Fibroblast of lung (primary cell): Measurements from ENCODE around the gene E2F6. TPM values are rescaled to one million over a fixed set of nuclear protein-coding genes. Genes with fewer than 3 reads are reported as not detected.

Source experiments
- DNase-seq, 2 donors: peaks; one replicate each; pipeline versions ENCODE4 v3.0.0 to v3.0.0-alpha.2; 2010; ENCODE audit warnings: low read depth in 2 of 2
- H2AFZ ChIP-seq: 2 replicates; pipeline ENCODE4 v1.5.1; 2012; ENCODE audit warnings: low read length, control low read depth, inconsistent platforms
- H3K27ac ChIP-seq: 2 replicates; pipeline ENCODE4 v1.5.1; 2011; ENCODE audit warnings: low read length, control low read depth; ENCODE audit not compliant: insufficient read depth
- H3K27me3 ChIP-seq: 2 replicates; pipeline ENCODE4 v1.5.1; 2011; ENCODE audit warnings: mild to moderate bottlenecking, low read length; ENCODE audit not compliant: control insufficient read depth, insufficient read depth
- H3K36me3 ChIP-seq: 2 replicates; pipeline ENCODE4 v1.5.1; 2011; ENCODE audit warnings: low read length; ENCODE audit not compliant: control insufficient read depth, insufficient read depth
- H3K4me1 ChIP-seq: 2 replicates; pipeline ENCODE4 v1.5.1; 2011; ENCODE audit warnings: low read length; ENCODE audit not compliant: control insufficient read depth, insufficient read depth; ENCODE audit errors: extremely low read depth
- H3K4me2 ChIP-seq: 2 replicates; pipeline ENCODE4 v1.5.1; 2011; ENCODE audit warnings: low read length, control low read depth; ENCODE audit not compliant: insufficient read depth; ENCODE audit errors: extremely low read depth
- H3K4me3 ChIP-seq, 4 experiments: fragments of 200-600 bp in 1 of 4; sonication (generic) in 1 of 4; replicated peaks in 1 of 4; 2 replicates each; pipeline ENCODE4 v1.5.1; 2011 to 2016; ENCODE audit warnings: low read length in 4 of 4, low read depth in 3 of 4, mild to moderate bottlenecking in 3 of 4, control low read depth in 2 of 4, inconsistent platforms in 1 of 4, mixed read lengths in 1 of 4; ENCODE audit not compliant: insufficient read depth in 1 of 4; ENCODE audit errors: control extremely low read depth in 1 of 4
- H3K79me2 ChIP-seq: 2 replicates; pipeline ENCODE4 v1.5.1; 2012; ENCODE audit warnings: mild to moderate bottlenecking, low read length, inconsistent platforms; ENCODE audit not compliant: control insufficient read depth, insufficient read depth
- H3K9ac ChIP-seq: 2 replicates; pipeline ENCODE4 v1.5.1; 2011; ENCODE audit warnings: mild to moderate bottlenecking, low read length, control low read depth; ENCODE audit not compliant: insufficient read depth
- H3K9me3 ChIP-seq: 2 replicates; pipeline ENCODE4 v1.5.1; 2012; ENCODE audit warnings: low read depth, low read length; ENCODE audit not compliant: control insufficient read depth, insufficient read depth
- H4K20me1 ChIP-seq: 2 replicates; pipeline ENCODE4 v1.5.1; 2011; ENCODE audit warnings: low read length; ENCODE audit not compliant: control insufficient read depth, insufficient read depth; ENCODE audit errors: extremely low read depth
- EZH2 ChIP-seq: IDR thresholded peaks from 2 replicates; pipeline ENCODE4 v1.5.1; 2012; ENCODE audit warnings: low read length, control low read depth, mild to moderate bottlenecking; ENCODE audit errors: missing control alignments
- polyA plus RNA-seq, 2 donors: library from polyadenylated mRNA; depleted of rRNA in 1 of 2; stranded (reverse) in 1 of 2; unstranded in 1 of 2; fragments of >200 nt; gene quantifications; 2 replicates each; pipeline ENCODE4 v1.2.1, GENCODE V29; 2011 to 2012; ENCODE audit warnings: missing spikeins in 1 of 2
- total RNA-seq: library from RNA; depleted of rRNA; stranded (reverse); fragments of >200 nt; gene quantifications from 2 replicates; pipeline ENCODE4 v1.2.1, GENCODE V29; 2014
- TF ChIP-seq, protein P1 (sequence below), 2 donors: IDR thresholded peaks in 1 of 2; conservative IDR thresholded peaks in 1 of 2; 1 replicate in 1 of 2; 2 replicates in 1 of 2; pipeline ENCODE4 v1.5.1; 2011 to 2012; ENCODE audit warnings: low read length in 2 of 2, control low read depth in 1 of 2, inconsistent platforms in 1 of 2, low read depth in 1 of 2, mild to moderate bottlenecking in 1 of 2

E2F6 gene
- total and polyA plus RNA-seq, 2 donors (not counting 1 experiment from before 2014, with no cell fraction given) = 10.2 to 13.0 TPM

DNA sequence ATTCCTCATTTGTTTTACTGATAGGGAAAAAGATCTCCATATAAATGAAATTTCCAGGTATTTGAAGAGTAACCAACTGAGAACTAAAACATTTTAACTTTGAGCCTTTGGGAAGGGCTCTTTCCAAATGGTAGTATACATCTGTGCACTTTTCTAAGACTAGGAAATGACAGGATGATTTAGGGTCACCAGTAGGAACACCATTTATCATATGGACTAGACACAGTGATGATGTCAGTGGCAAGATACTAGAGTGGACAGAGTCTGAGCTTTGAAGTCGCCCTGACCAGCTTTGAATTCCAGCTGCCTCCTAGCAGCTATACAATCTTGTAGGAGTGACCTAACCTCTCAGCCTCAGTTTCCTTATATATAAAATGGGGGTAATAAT, 56.4 kb downstream of the E2F6 start:
- H3K4me3 ChIP-seq = no peak overlapping the region
- H3K4me1 ChIP-seq = peaks cover 20% of the 10 kb centered on the region
- no peaks in the 10 kb centered on the region for H3K9me3 ChIP-seq
- H4K20me1 ChIP-seq = no peaks in the 10 kb centered on the region
- no peak overlapping the region for H3K4me2 ChIP-seq
- H3K27me3 ChIP-seq = no peaks in the 10 kb centered on the region
- H2AFZ ChIP-seq = no peak overlapping the region
- H3K27ac ChIP-seq = no peak overlapping the region
- DNase-seq = no peak
- TF ChIP-seq, protein P1, sequence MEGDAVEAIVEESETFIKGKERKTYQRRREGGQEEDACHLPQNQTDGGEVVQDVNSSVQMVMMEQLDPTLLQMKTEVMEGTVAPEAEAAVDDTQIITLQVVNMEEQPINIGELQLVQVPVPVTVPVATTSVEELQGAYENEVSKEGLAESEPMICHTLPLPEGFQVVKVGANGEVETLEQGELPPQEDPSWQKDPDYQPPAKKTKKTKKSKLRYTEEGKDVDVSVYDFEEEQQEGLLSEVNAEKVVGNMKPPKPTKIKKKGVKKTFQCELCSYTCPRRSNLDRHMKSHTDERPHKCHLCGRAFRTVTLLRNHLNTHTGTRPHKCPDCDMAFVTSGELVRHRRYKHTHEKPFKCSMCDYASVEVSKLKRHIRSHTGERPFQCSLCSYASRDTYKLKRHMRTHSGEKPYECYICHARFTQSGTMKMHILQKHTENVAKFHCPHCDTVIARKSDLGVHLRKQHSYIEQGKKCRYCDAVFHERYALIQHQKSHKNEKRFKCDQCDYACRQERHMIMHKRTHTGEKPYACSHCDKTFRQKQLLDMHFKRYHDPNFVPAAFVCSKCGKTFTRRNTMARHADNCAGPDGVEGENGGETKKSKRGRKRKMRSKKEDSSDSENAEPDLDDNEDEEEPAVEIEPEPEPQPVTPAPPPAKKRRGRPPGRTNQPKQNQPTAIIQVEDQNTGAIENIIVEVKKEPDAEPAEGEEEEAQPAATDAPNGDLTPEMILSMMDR (conservative IDR thresholded peaks at IDR 0.05 in 1 of 2, IDR thresholded peaks at IDR 0.05 in 1 of 2; ENCODE audit: low read depth in 1 of 2, low read length in 2 of 2) = no peak
- no peak for TF ChIP-seq EZH2
- no peak overlapping the region for H3K9ac ChIP-seq
- H3K36me3 ChIP-seq = no peaks in the 10 kb centered on the region
- no peaks in the 10 kb centered on the region for H3K79me2 ChIP-seq

DNA sequence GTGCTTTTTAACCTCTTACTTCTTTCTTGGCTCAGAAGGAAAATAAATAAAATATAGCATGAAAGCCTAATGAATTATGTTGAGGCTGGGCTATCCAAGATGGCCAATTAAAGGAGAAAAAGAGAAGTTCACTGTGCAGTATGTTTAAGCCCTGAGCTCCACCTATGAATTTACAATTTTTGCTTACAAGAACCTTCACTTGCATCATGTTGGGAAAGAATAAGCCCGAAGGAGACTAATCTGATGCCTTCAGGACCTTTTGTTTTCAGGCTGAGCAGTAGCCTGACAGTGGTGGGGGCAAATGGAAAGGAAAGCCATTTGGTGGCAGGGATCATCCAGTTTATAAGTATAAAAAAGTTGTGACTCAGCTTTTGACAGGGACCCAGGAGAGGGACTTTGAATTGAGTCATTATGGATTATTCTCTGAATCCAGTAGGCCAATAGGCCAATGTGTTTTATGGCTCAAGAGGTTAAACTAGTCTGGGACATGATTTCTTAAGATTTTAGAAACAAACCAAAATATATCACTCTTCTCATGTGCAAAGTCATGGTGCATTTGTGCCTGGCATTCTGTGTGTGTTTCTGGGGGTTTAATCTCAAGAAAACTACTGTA, 56.9 kb downstream of the E2F6 start:
- Histone ChIP-seq H3K4me2 (no peak overlapping the region), H3K9me3 (no peaks in the 10 kb centered on the region), H3K27me3 (no peaks in the 10 kb centered on the region), H3K9ac (no peak overlapping the region), H3K36me3 (no peaks in the 10 kb centered on the region), H2AFZ (no peak overlapping the region), H3K79me2 (no peaks in the 10 kb centered on the region), H3K4me1 (peaks cover 23% of the 10 kb centered on the region), H3K4me3 (no peak overlapping the region), H4K20me1 (no peaks in the 10 kb centered on the region), H3K27ac (no peak overlapping the region)
- DNase-seq = no peak
- TF ChIP-seq EZH2 = no peak
- TF ChIP-seq, protein P1 (conservative IDR thresholded peaks at IDR 0.05 in 1 of 2, IDR thresholded peaks at IDR 0.05 in 1 of 2; ENCODE audit: low read depth in 1 of 2, low read length in 2 of 2) = no peak

DNA sequence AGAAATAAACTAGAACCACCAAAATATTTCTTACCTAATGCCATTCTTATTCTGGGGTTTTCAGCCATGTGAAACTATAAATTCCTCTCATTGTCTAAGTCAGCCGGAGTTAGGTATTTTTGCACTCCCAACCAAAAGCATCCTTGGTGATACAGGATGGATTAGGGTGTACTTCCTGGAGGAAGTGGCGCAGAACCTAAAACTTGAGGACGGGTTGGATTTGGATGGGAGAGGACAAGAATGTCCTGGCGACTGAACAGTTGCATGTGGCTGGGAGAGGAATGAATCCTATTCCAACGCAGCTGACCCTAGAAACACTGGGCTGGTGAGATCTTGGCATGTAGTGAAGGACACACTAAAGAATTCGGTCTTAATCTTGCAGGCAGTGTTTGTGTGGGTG, 58.5 kb downstream of the E2F6 start:
- DNase-seq = no peak
- TF ChIP-seq, protein P1 (conservative IDR thresholded peaks at IDR 0.05 in 1 of 2, IDR thresholded peaks at IDR 0.05 in 1 of 2; ENCODE audit: low read depth in 1 of 2, low read length in 2 of 2) = no peak
- no peak for TF ChIP-seq EZH2

More for the DNA sequence above, 58.5 kb downstream of the E2F6 start:
- Histone ChIP-seq H3K27ac (peak overlapping the region; percentile 74), H3K9ac (no peak overlapping the region), H3K79me2 (no peaks in the 10 kb centered on the region), H3K36me3 (no peaks in the 10 kb centered on the region), H4K20me1 (no peaks in the 10 kb centered on the region), H3K27me3 (no peaks in the 10 kb centered on the region), H3K4me1 (peaks cover 26% of the 10 kb centered on the region), H2AFZ (no peak overlapping the region), H3K4me2 (no peak overlapping the region), H3K9me3 (no peaks in the 10 kb centered on the region), H3K4me3 (no peak overlapping the region)
